Neural cell (in vitro differentiated cells): ENCODE measurements around the gene SORD. TPM values are rescaled to one million over a fixed set of nuclear protein-coding genes. Genes with fewer than 3 reads are reported as not detected.
"Not testable (repeated sequence)": the region's sequence is repeated elsewhere in the genome, so short reads cannot be mapped to it uniquely, and the experiment has no call there.

Experiments used
- H2AFZ ChIP-seq: fragments of 200-600, 300-800 bp; sonication (generic), shearing (Covaris generic); 2 replicates; pipeline ENCODE4 v1.6.0; 2014; ENCODE audit warnings: low read depth, mild to moderate bottlenecking, antibody characterized with exemption, low read length, moderate library complexity
- H3F3A ChIP-seq: fragments of 200-600 bp; shearing (Covaris generic); 2 replicates; pipeline ENCODE4 v1.6.1; 2016; ENCODE audit warnings: mild to moderate bottlenecking, moderate library complexity, mixed read lengths, antibody characterized with exemption, low read length; ENCODE audit not compliant: insufficient read depth, poor library complexity, severe bottlenecking
- H3K27ac ChIP-seq: fragments of 200-600, 300-800 bp; sonication (generic), shearing (Covaris generic); 2 replicates; pipeline ENCODE4 v1.5.1; 2014; ENCODE audit warnings: mild to moderate bottlenecking, low read length, moderate library complexity
- H3K27me3 ChIP-seq: fragments of 300-800, 200-600 bp; sonication (generic), shearing (Covaris generic); 2 replicates; pipeline ENCODE4 v1.6.0; 2014; ENCODE audit warnings: mild to moderate bottlenecking, low read depth, low read length, moderate library complexity; ENCODE audit not compliant: insufficient read depth
- H3K36me3 ChIP-seq: fragments of 300-800, 200-600 bp; sonication (generic), shearing (Covaris generic); 2 replicates; pipeline ENCODE4 v1.5.1; 2014; ENCODE audit warnings: mild to moderate bottlenecking, antibody characterized with exemption, low read length, moderate library complexity; ENCODE audit not compliant: insufficient read depth
- H3K4me2 ChIP-seq: fragments of 300-800, 200-600 bp; sonication (generic), shearing (Covaris generic); 2 replicates; pipeline ENCODE4 v1.6.0; 2014; ENCODE audit warnings: mild to moderate bottlenecking, low read length
- H3K4me3 ChIP-seq: fragments of 300-800, 200-600 bp; sonication (generic), shearing (Covaris generic); 2 replicates; pipeline ENCODE4 v1.5.1; 2014; ENCODE audit warnings: mild to moderate bottlenecking, low read length, moderate library complexity
- H3K79me2 ChIP-seq: fragments of 200-600 bp; shearing (Covaris generic); replicated peaks from 2 replicates; pipeline ENCODE4 v1.6.0; 2014; ENCODE audit warnings: mild to moderate bottlenecking, low read length, moderate library complexity; ENCODE audit not compliant: insufficient read depth
- H3K9ac ChIP-seq: fragments of 300-800, 200-600 bp; sonication (generic), shearing (Covaris generic); 2 replicates; pipeline ENCODE4 v1.6.1; 2016; ENCODE audit warnings: mild to moderate bottlenecking, low read length, mixed read lengths
- H3K9me2 ChIP-seq: fragments of 200-600 bp; shearing (Covaris generic); 2 replicates; pipeline ENCODE4 v1.6.1; 2016; ENCODE audit warnings: mild to moderate bottlenecking, low read length, mixed read lengths; ENCODE audit not compliant: insufficient read depth
- H3K9me3 ChIP-seq: fragments of 200-600, 300-800 bp; sonication (generic), shearing (Covaris generic); 2 replicates; pipeline ENCODE4 v1.6.1; 2016; ENCODE audit warnings: mild to moderate bottlenecking, mixed run types, low read length, moderate library complexity, mixed read lengths
- H4K20me1 ChIP-seq: fragments of 200-600 bp; shearing (Covaris generic); 2 replicates; pipeline ENCODE4 v1.6.1; 2016; ENCODE audit warnings: mild to moderate bottlenecking, mixed run types; ENCODE audit not compliant: insufficient read depth
- EP300 ChIP-seq: fragments of 450-650 bp; conservative IDR thresholded peaks from 2 replicates; pipeline ENCODE4 v1.6.1; 2014; ENCODE audit warnings: antibody characterized with exemption, mild to moderate bottlenecking, moderate library complexity; ENCODE audit not compliant: poor library complexity, severe bottlenecking
- EZH2 ChIP-seq: fragments of 200-600, 300-800 bp; shearing (Covaris generic), sonication (generic); IDR thresholded peaks from 2 replicates; pipeline ENCODE4 v1.6.1; 2014; ENCODE audit warnings: antibody characterized with exemption, low read length, borderline replicate concordance, mild to moderate bottlenecking; ENCODE audit not compliant: insufficient read depth, poor library complexity, severe bottlenecking
- MXI1 ChIP-seq: fragments of 450-650 bp; conservative IDR thresholded peaks from 2 replicates; pipeline ENCODE4 v1.6.1; 2014; ENCODE audit warnings: antibody characterized with exemption, mild to moderate bottlenecking; ENCODE audit not compliant: poor library complexity, severe bottlenecking
- POLR2AphosphoS5 ChIP-seq: IDR thresholded peaks from 2 replicates; pipeline ENCODE4 v1.6.1; 2012
- RAD21 ChIP-seq: fragments of 450-650 bp; conservative IDR thresholded peaks from 2 replicates; pipeline ENCODE4 v1.6.1; 2014; ENCODE audit warnings: antibody characterized with exemption, mild to moderate bottlenecking, moderate library complexity
- REST ChIP-seq: IDR thresholded peaks from 2 replicates; pipeline ENCODE4 v1.6.1; 2012; ENCODE audit warnings: borderline replicate concordance
- SMC3 ChIP-seq: fragments of 450-650 bp; conservative IDR thresholded peaks from 2 replicates; pipeline ENCODE4 v1.6.1; 2014; ENCODE audit warnings: antibody characterized with exemption, mild to moderate bottlenecking, moderate library complexity; ENCODE audit not compliant: poor library complexity
- TAF1 ChIP-seq: IDR thresholded peaks from 2 replicates; pipeline ENCODE4 v1.6.1; 2012; ENCODE audit warnings: low read depth
- polyA plus RNA-seq: library from polyadenylated mRNA; depleted of rRNA; stranded (reverse); fragments of >200 nt; gene quantifications from 2 replicates; pipeline ENCODE4 v1.2.3, GENCODE V29; 2014
- TF ChIP-seq, protein P1 (sequence below): fragments of 450-650 bp; IDR thresholded peaks from 2 replicates; pipeline ENCODE4 v1.5.1; 2014; ENCODE audit warnings: antibody characterized with exemption, mild to moderate bottlenecking, moderate library complexity; ENCODE audit not compliant: poor library complexity, severe bottlenecking

SORD gene
- polyA plus RNA-seq, 1 donor from 2014 or later = 17.7 TPM

- Histone ChIP-seq H4K20me1 (no peaks in the 10 kb centered on the region), H3K27ac (no peak overlapping the region), H3K9me3 (no peaks in the 10 kb centered on the region), H3K4me3 (no peak overlapping the region), H3K9me2 (no peaks in the 10 kb centered on the region), H3K4me2 (no peak overlapping the region), H3K27me3 (no peaks in the 10 kb centered on the region), H3K79me2 (no peaks in the 10 kb centered on the region), H2AFZ (no peak overlapping the region), H3F3A (no peaks in the 10 kb centered on the region), H3K36me3 (no peaks in the 10 kb centered on the region), H3K9ac (no peak overlapping the region)
- TF ChIP-seq REST (no peak), SMC3 (no peak), TAF1 (no peak), POLR2AphosphoS5 (no peak), EP300 (no peak), RAD21 (no peak), MXI1 (no peak), EZH2 (no peak)
- TF ChIP-seq, protein P1, sequence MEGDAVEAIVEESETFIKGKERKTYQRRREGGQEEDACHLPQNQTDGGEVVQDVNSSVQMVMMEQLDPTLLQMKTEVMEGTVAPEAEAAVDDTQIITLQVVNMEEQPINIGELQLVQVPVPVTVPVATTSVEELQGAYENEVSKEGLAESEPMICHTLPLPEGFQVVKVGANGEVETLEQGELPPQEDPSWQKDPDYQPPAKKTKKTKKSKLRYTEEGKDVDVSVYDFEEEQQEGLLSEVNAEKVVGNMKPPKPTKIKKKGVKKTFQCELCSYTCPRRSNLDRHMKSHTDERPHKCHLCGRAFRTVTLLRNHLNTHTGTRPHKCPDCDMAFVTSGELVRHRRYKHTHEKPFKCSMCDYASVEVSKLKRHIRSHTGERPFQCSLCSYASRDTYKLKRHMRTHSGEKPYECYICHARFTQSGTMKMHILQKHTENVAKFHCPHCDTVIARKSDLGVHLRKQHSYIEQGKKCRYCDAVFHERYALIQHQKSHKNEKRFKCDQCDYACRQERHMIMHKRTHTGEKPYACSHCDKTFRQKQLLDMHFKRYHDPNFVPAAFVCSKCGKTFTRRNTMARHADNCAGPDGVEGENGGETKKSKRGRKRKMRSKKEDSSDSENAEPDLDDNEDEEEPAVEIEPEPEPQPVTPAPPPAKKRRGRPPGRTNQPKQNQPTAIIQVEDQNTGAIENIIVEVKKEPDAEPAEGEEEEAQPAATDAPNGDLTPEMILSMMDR = no peak
Measured at GRCh38 chr15:45064386-45064785, 41.4 kb downstream of the SORD start.

DNA sequence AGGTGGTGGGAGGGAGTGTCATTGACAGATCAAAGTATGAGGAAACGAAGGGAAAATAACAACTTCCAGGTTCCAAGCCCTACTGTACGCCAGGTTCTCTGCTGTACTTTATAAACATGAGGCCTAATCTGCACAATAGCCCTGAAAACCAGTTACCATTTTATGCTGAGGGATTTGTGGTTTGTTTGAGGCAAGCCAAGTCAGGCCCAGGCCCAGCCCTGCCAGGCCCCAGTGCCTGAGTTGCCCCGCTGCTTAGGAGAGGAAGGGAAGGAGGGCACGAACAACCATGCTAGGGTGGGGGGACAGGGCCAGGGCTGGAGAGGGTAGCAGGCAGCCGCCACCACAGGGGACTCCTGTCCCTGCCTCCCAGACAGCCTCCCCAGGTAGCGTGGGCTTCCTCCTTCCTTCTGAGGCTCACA is 47.0 kb downstream of the SORD start:
- not testable (repeated sequence) for H3F3A ChIP-seq, H3K9ac ChIP-seq, H3K9me3 ChIP-seq, H3K36me3 ChIP-seq, H3K9me2 ChIP-seq, H2AFZ ChIP-seq, H3K4me2 ChIP-seq, H3K79me2 ChIP-seq, H3K4me3 ChIP-seq, H3K27ac ChIP-seq, H4K20me1 ChIP-seq, H3K27me3 ChIP-seq

- not testable (repeated sequence) for H3K36me3 ChIP-seq, H2AFZ ChIP-seq, H3K9ac ChIP-seq, H4K20me1 ChIP-seq, H3K27ac ChIP-seq, H3K4me3 ChIP-seq, H3K4me2 ChIP-seq, H3K9me3 ChIP-seq, H3K79me2 ChIP-seq, H3F3A ChIP-seq, H3K9me2 ChIP-seq, H3K27me3 ChIP-seq
Measured at GRCh38 chr15:45073602-45074001, 50.6 kb downstream of the SORD start.

- H3K36me3 ChIP-seq, H3K4me3 ChIP-seq, H3K9me3 ChIP-seq, H3K4me2 ChIP-seq, H3K27me3 ChIP-seq, H4K20me1 ChIP-seq, H3K79me2 ChIP-seq, H2AFZ ChIP-seq, H3K27ac ChIP-seq, H3F3A ChIP-seq, H3K9ac ChIP-seq, H3K9me2 ChIP-seq: not testable (repeated sequence)
Measured at GRCh38 chr15:45075440-45076320, 52.7 kb downstream of the SORD start.

GRCh38 chr15:45077391-45077790 is 54.4 kb downstream of the SORD start:
- not testable (repeated sequence) for H3K4me2 ChIP-seq, H3K9me3 ChIP-seq, H2AFZ ChIP-seq, H3F3A ChIP-seq, H3K9me2 ChIP-seq, H3K27ac ChIP-seq, H3K27me3 ChIP-seq, H3K79me2 ChIP-seq, H3K36me3 ChIP-seq, H3K4me3 ChIP-seq, H4K20me1 ChIP-seq, H3K9ac ChIP-seq
